GM19372 (cell line): ENCODE measurements around the gene HIRA.

Experiments
- ATAC-seq: cut with Tn5 transposase; IDR thresholded peaks from one replicate; pipeline ENCODE4 v1.9.1; 2021; ENCODE audit warnings: mild to moderate bottlenecking, low read depth, moderate library complexity; ENCODE audit not compliant: unreplicated experiment

The HIRA gene

GRCh38 chr22:19431649-19432132 is at the start of gene HIRA:
HIRA (minus strand) TSS chr22:19431733; CDS start chr22:19431476, 257 bp downstream.
- peak; percentile 50 for ATAC-seq

DNA sequence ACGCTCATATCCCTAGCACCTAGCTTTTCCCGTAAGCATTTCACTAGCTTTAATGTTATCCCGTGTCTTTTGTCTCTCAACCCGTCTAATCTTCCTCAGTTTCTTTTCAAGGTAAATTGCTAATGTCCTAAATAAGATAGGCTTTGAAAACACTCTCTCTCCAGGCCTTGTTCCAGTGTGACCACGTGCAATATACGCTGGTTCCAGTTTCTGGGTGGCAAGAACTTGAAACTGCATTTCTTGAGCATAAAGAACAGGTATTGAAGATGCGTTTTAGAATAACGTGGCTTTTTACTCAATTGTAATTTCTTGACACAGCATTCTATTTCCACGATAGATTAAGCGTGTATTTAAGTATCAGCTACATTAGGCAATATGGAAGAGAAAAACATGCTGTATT is 49.3 kb upstream of the HIRA start:
- ATAC-seq = no peak

GRCh38 chr22:19480173-19480568 is 48.6 kb upstream of the HIRA start:
- no peak for ATAC-seq

DNA sequence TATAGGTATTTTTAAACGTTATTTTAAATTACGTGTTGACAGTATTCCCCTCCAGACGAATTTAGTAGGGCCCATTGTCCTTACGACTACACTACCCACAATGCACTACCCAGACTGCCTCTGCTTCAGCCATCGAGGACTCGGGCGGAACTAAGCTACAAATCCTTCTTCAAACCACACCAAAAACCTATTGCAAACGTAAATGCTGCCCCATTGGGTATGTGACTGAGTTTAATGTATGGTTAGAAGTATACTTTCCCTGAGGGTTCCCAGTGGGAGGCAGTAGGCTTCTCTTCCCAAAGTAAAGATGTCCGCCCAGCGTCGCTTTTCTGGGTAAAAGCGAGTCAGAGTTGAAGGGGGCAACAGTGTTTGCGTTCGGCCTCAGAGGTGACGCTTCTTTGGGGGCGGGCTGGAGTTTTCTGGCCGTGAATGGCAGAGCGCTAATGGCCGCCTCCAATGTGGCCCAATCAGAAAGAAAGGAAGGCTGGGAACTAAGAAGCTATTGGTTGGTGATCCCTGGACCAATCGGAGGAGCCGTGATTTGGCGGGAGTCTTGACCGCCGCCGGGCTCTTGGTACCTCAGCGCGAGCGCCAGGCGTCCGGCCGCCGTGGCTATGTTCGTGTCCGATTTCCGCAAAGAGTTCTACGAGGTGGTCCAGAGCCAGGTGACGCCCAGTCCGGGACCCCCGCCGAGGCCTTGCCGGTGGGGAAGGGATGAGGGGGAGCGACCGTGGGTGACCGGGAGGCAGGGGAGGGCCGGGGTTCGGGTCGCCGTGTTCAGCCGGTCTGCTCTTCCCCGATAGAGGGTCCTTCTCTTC is 48.0 kb upstream of the HIRA start, which contains the start of gene CDC45:
TSS of gene CDC45 (plus strand) at position 566 of the 818 bp plus-strand sequence. CDS start at position 615, 49 bp downstream.
- peak; percentile 88 for ATAC-seq

- ATAC-seq = peak; percentile 35
These were observed 47.4 kb upstream of the HIRA start, which contains the start of gene UFD1 for GRCh38 chr22:19478901-19479354. UFD1 (minus strand) TSS chr22:19479193; CDS start chr22:19479085, 108 bp downstream.

- ATAC-seq = no peak
These were observed 46.7 kb upstream of the HIRA start for GRCh38 chr22:19478045-19478900.

- no peak for ATAC-seq
These were observed 46.0 kb upstream of the HIRA start for GRCh38 chr22:19477321-19478044.

DNA sequence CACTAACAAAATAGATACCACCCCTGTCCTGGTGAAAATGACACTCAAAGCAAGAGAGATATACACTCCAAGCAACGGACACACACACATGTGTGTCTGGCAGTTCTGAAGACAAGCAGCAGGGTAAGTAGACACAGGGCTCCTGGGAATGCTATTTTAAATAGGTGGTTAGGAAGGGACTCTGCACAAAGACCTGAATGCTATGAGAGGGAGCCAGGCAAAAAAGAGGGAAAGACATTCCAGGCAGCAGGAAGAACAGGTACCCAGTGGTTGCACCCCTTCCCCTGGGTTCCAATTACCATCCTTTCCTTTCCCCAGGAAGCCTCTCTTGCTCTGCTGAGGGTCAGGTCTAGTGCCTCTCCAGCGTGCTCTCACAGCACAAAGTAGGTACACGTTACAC is 44.5 kb upstream of the HIRA start:
- ATAC-seq = no peak

GRCh38 chr22:19473578-19473977 is 42.0 kb upstream of the HIRA start:
- no peak for ATAC-seq

DNA sequence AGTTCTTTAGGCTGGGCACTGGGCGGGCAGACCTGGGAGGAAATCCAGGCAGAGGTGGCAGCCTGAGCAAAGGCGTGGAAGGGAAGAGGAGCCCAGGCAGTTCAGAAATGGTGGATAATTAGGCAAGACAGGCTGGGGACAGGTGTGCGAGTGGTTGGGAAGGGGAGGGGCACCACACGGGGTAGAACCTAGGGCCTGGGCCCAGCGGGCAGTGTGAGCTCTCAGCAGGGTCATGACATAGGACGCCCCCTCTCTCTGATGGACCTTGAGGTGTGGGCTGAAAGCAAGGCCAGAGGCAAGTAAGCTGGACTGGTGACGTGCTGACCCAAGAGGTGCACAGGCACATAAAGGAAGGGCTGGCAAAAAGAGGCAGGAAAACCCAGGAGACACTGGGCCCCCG is 40.7 kb upstream of the HIRA start:
- ATAC-seq = no peak

DNA sequence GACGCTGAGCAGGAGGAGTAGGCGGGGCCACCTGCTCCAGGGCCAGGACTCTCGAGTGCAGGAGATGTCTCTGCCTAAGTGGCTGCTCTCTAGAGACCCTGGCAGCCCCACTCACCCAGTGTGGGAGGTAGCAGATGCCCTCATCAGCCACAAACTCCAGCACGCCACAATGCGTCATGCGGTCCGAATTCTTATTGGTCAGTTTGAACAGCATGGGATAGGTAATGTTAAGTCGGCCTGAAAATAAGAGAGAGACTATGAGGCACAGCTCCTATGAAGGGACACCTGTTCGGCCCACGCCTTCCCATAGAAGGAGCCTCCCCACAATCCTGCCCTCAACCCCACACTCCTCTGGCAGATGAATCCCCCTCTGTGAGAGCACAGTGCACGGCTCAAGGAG is 40.0 kb upstream of the HIRA start:
- no peak for ATAC-seq

DNA sequence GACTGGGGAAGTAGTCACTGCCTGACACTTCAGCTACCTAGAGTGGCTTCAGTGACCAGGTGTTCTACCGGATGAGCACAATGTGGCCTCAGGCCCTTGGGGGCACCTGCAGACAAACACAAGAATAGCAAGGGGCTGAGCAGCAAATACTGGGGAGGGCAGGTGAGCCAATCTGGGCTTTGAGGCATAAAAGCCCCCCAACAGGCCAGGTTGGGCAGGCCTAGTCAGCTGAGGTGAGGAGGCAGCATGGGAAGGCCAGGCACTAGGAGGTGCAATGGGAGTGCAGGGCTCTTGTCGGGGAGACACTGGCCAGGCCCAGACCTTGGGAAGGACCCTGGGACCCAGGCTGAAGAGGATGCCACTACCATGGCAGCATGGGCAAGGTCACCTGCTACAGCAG is 38.5 kb upstream of the HIRA start:
- no peak for ATAC-seq

GRCh38 chr22:19469421-19469820 is 37.9 kb upstream of the HIRA start:
- ATAC-seq = no peak

DNA sequence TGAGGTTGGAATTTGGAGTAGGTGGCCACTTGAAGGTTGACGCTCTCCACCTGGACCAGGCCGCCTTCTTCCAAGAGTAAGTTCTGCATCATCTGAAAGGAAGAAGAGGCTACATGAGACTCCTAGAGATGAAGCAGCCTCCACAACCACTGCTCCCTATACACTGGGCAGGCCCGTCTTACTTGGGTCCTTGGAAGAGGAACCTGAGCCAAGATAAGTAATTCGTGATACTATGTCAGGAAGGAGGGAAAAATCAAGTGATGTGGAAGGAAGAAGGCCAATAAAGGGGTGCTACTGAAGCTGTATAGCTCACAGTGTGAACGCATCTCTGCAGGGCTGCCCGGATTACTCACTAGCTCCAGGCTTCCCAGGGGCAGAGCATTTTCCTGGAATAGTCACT is 36.4 kb upstream of the HIRA start:
- no peak for ATAC-seq

GRCh38 chr22:19466848-19467752 is 35.6 kb upstream of the HIRA start:
- no peak for ATAC-seq

DNA sequence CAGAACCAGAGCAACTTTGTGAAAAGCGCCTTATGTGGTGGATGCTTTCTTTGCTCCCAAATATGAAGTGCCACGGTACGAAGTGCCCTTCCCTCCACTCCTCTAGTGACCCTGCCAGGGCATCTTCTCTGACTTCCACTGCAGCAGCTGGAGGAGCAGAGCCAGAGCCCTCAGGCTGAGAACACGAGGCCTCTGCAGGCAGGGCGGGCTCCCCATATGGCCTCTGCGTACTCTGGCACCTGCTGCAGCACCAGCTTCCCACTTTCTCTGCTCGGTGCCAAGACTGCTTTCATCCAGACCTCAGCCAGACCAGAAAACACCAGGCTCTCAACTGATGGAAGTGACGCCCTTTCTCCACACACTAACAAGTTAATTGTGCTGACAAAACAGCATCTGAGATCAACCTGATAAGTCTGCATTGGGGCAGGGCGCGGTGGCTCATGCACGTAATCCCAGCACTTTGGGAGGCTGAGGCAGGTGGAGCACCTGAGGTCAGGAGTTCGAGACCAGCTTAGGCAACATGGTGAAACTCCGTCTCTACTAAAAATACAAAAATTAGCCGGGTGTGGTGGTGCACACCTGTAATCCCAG is 34.7 kb upstream of the HIRA start:
- no peak for ATAC-seq

DNA sequence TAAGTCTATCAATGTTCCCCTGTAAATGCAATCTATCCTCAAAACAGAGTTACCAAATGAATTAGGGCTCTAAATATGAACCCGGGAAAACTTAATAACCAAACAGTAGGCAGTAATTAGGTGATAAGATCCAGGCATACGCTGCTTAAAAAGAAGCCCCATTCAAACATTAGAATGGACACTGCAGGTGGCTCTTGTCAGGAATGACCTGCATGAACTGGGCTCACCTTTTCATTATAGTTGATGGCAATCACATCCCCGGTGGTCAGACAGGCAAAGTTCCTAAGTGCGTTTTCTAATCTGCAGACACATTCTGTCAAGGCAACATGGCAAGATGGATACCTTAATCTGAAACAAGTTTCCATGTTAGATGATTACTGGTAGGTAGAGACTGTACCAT is 33.4 kb upstream of the HIRA start:
- no peak for ATAC-seq

DNA sequence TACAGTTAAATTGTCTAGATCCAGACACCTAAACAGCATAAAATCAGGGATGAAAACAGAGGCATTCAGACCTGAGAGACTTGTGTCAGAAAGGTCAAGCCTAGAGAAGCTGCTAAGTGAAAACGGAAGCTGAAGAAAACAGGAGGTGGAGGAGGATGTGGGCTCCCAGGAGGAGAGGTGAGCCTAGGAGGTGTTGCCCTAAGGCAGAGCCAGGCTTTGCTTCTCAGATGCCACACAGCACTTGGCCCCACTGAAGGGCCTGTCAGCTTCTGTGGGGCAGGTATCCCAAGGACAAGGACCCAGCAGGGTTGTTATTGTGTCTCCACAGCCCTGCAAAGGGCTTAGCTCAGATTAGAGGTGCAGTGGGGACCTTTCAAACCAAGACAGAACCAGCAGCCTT is 33.0 kb upstream of the HIRA start:
- no peak for ATAC-seq
